A549 (cell line): ENCODE results near the gene MRPL51. TPM values are rescaled to one million over a fixed set of nuclear protein-coding genes. Genes with fewer than 3 reads are reported as not detected.

Source experiments
- ATAC-seq, 2 experiments: fragments of 200-7000 bp in 1 of 2; fragments of >200 bp in 1 of 2; cut with Nextera tagmentation in 1 of 2; cut with Tn5 transposase in 1 of 2; 3 replicates each; pipeline versions ENCODE4 v1.8.0 to v1.9.1; 2018 to 2020; ENCODE audit warnings: mild to moderate bottlenecking in 1 of 2, moderate library complexity in 1 of 2
- CTCF ChIA-PET: fragments of 300-600 bp; sonication (Branson Sonifier 250); formaldehyde crosslinking; extraction: SDS; loops from one replicate; lab custom pipeline; 2021; ENCODE audit warnings: antibody characterized with exemption, inconsistent platforms; lab: Yijun Ruan, JAX
- POLR2A ChIA-PET: fragments of 350-600 bp; formaldehyde crosslinking; extraction: SDS; loops from one replicate; lab custom pipeline; 2021; ENCODE audit warnings: antibody characterized with exemption, inconsistent platforms; lab: Yijun Ruan, JAX
- DNase-seq, 2 experiments: peaks; one replicate each; pipeline versions ENCODE4 v3.0.0 to v3.0.0-alpha.2; 2011 to 2016; ENCODE audit warnings: low read depth in 1 of 2, low spot score in 1 of 2
- FAIRE-seq: peaks from 2 replicates; lab custom pipeline; 2011; peaks lifted over from hg19 to GRCh38; lab: Jason Lieb, UNC
- H3K27ac ChIP-seq, 2 experiments: fragments of >200 bp; sonication (Bioruptor Twin); formaldehyde crosslinking; 3 replicates each; pipeline ENCODE4 v1.5.1; 2016 to 2017
- H3K4me1 ChIP-seq: fragments of >200 bp; sonication (Bioruptor Twin); formaldehyde crosslinking; 3 replicates; pipeline ENCODE4 v1.6.1; 2016
- H3K4me2 ChIP-seq: fragments of >200 bp; sonication (Bioruptor Twin); formaldehyde crosslinking; 3 replicates; pipeline ENCODE4 v1.6.1; 2016
- H3K4me3 ChIP-seq: fragments of >200 bp; sonication (Bioruptor Twin); formaldehyde crosslinking; 3 replicates; pipeline ENCODE4 v1.5.1; 2016
- H3K9me3 ChIP-seq: fragments of >200 bp; sonication (Bioruptor Twin); formaldehyde crosslinking; 3 replicates; pipeline ENCODE4 v1.6.1; 2016
- ATOH8 ChIP-seq: fragments of 250-450 bp; sonication (Bioruptor Pico); IDR thresholded peaks from 2 replicates; pipeline ENCODE4 v1.5.0; 2020; ENCODE audit warnings: low read depth, mild to moderate bottlenecking, moderate library complexity
- BCL3 ChIP-seq: fragments of >200 bp; sonication (Bioruptor Twin); formaldehyde crosslinking; IDR thresholded peaks from 3 replicates; pipeline ENCODE4 v1.6.1; 2016
- BHLHE40 ChIP-seq: IDR thresholded peaks from 2 replicates; pipeline ENCODE4 v1.6.1; 2012; ENCODE audit warnings: low read depth, low read length, inconsistent platforms
- CBX2 ChIP-seq: fragments of 200-600 bp; sonication (generic); IDR thresholded peaks from 2 replicates; pipeline ENCODE4 v1.6.1; 2016; ENCODE audit warnings: low read depth, mild to moderate bottlenecking, borderline replicate concordance
- CBX8 ChIP-seq: fragments of 200-600 bp; sonication (generic); IDR thresholded peaks from 2 replicates; pipeline ENCODE4 v1.6.1; 2016
- CEBPB ChIP-seq, 2 experiments: fragments of >200 bp in 1 of 2; sonication (Bioruptor Twin) in 1 of 2; formaldehyde crosslinking in 1 of 2; IDR thresholded peaks; 2 replicates each; pipeline ENCODE4 v1.6.1; 2012 to 2016
- CHD2 ChIP-seq: fragments of 150-350 bp; IDR thresholded peaks from 2 replicates; pipeline ENCODE4 v1.6.1; 2014; ENCODE audit warnings: low read length; ENCODE audit not compliant: partially characterized antibody
- CHD4 ChIP-seq: fragments of 200-600 bp; sonication (generic); IDR thresholded peaks from 2 replicates; pipeline ENCODE4 v1.6.1; 2016; ENCODE audit warnings: antibody characterized with exemption, mild to moderate bottlenecking, borderline replicate concordance
- CTCF ChIP-seq: fragments of >200 bp; sonication (Bioruptor Twin); formaldehyde crosslinking; IDR thresholded peaks from 3 replicates; pipeline ENCODE4 v1.5.1; 2016
- EHF ChIP-seq: fragments of 250-450 bp; sonication (Bioruptor Pico); IDR thresholded peaks from 2 replicates; pipeline ENCODE4 v1.5.0; 2020; ENCODE audit warnings: mild to moderate bottlenecking
- EP300 ChIP-seq, 2 experiments: fragments of >200 bp; sonication (Bioruptor Twin); formaldehyde crosslinking; IDR thresholded peaks; 2 replicates in 1 of 2; 3 replicates in 1 of 2; pipeline ENCODE4 v1.6.1; 2016 to 2017
- FOSB ChIP-seq: fragments of 250-450 bp; sonication (Bioruptor Pico); IDR thresholded peaks from 2 replicates; pipeline ENCODE4 v1.5.0; 2020; ENCODE audit warnings: mild to moderate bottlenecking, moderate library complexity
- FOXS1 ChIP-seq: fragments of 250-450 bp; sonication (Bioruptor Pico); IDR thresholded peaks from 2 replicates; pipeline ENCODE4 v1.5.0; 2020; ENCODE audit warnings: mild to moderate bottlenecking, moderate library complexity
- HES2 ChIP-seq: fragments of >200 bp; sonication (Bioruptor Twin); formaldehyde crosslinking; IDR thresholded peaks from 2 replicates; pipeline ENCODE4 v1.6.1; 2016
- JUN ChIP-seq, 2 experiments: fragments of >200 bp; sonication (Bioruptor Twin); formaldehyde crosslinking; IDR thresholded peaks; 2 replicates in 1 of 2; 3 replicates in 1 of 2; pipeline ENCODE4 v1.6.1; 2016 to 2017
- MAFK ChIP-seq: fragments of 450-650 bp; IDR thresholded peaks from 2 replicates; pipeline ENCODE4 v1.6.1; 2014; ENCODE audit not compliant: partially characterized antibody
- MAZ ChIP-seq: fragments of 150-350 bp; IDR thresholded peaks from 2 replicates; pipeline ENCODE4 v1.6.1; 2014; ENCODE audit warnings: antibody characterized with exemption, low read depth, low read length, borderline replicate concordance
- NFE2L2 ChIP-seq: fragments of 150-350 bp; conservative IDR thresholded peaks from 2 replicates; pipeline ENCODE4 v1.6.1; 2014; ENCODE audit warnings: low read length
- NR3C1 ChIP-seq: fragments of >200 bp; sonication (Bioruptor Twin); formaldehyde crosslinking; IDR thresholded peaks from 3 replicates; pipeline ENCODE4 v1.6.1; 2017
- POLR2AphosphoS2 ChIP-seq: conservative IDR thresholded peaks from 2 replicates; pipeline ENCODE4 v1.6.1; 2012; ENCODE audit warnings: low read length, improper control_type of control experiment, inconsistent platforms
- RAD21 ChIP-seq, 2 experiments: fragments of >200 bp in 1 of 2; sonication (Bioruptor Twin) in 1 of 2; formaldehyde crosslinking in 1 of 2; IDR thresholded peaks in 1 of 2; conservative IDR thresholded peaks in 1 of 2; 2 replicates in 1 of 2; 3 replicates in 1 of 2; pipeline ENCODE4 v1.6.1; 2012 to 2018; ENCODE audit warnings: inconsistent platforms in 1 of 2
- RCOR1 ChIP-seq: fragments of 150-350 bp; IDR thresholded peaks from 2 replicates; pipeline ENCODE4 v1.6.1; 2014; ENCODE audit warnings: antibody characterized with exemption, low read length, low read depth
- REST ChIP-seq: fragments of 200-600 bp; sonication (generic); IDR thresholded peaks from 2 replicates; pipeline ENCODE4 v1.6.1; 2016; ENCODE audit warnings: antibody characterized with exemption, mild to moderate bottlenecking, moderate library complexity
- TFCP2L1 ChIP-seq: fragments of 250-450 bp; sonication (Bioruptor Pico); IDR thresholded peaks from 2 replicates; pipeline ENCODE4 v1.5.0; 2021; ENCODE audit warnings: mild to moderate bottlenecking
- WGBS: methylation state at CpG from one replicate; pipeline ENCODE4 v1.1.6; 2017; ENCODE audit errors: missing lambda C conversion rate; 5-methylcytosine and 5-hydroxymethylcytosine counted together
- polyA plus RNA-seq, 4 experiments: library from polyadenylated mRNA; depleted of rRNA in 3 of 4; stranded (reverse); fragments of >200 nt; fragmentation: RNase III in 1 of 4; extraction: RNeasy Plus Mini Kit Qiagen cat#74134 plus additional on column Dnase treatment in 1 of 4; gene quantifications; 2 replicates in 3 of 4; 3 replicates in 1 of 4; pipeline ENCODE4 v1.2.3, GENCODE V29; 2011 to 2017

Gene MRPL51
- polyA plus RNA-seq, 2 of the 4 experiments (the other 2 are of a cell fraction), result 272 to 337 TPM

- FAIRE-seq, result no peak
- no peak for TF ChIP-seq BHLHE40
- TF ChIP-seq CBX8, result no peak
- no peak for TF ChIP-seq EHF (CRISPR knock-in tag)
- TF ChIP-seq REST, result no peak
- no peak for TF ChIP-seq ATOH8
- TF ChIP-seq MAZ, result no peak
- TF ChIP-seq RCOR1, result no peak
- TF ChIP-seq BCL3, result no peak
- no peak for TF ChIP-seq NR3C1
- TF ChIP-seq FOXS1, result no peak
- no peak for TF ChIP-seq EP300 (IDR thresholded peaks at IDR 0.05)
- TF ChIP-seq RAD21 (conservative IDR thresholded peaks at IDR 0.05 in 1 of 2, IDR thresholded peaks at IDR 0.05 in 1 of 2), result no peak
- TF ChIP-seq CEBPB (IDR thresholded peaks at IDR 0.05), result no peak
- TF ChIP-seq FOSB (CRISPR knock-in tag), result no peak
- TF ChIP-seq JUN (IDR thresholded peaks at IDR 0.05), result no peak
- no peak for TF ChIP-seq CHD4
- TF ChIP-seq NFE2L2, result no peak
- no peak for TF ChIP-seq TFCP2L1
- ChIA-PET POLR2A (no interaction called here), CTCF (interaction anchor here (0.6 to 25.9 kb wide), 3 partner anchors 15 to 119 kb away, joined by 3 to 491 read pairs (median 4); partner anchors contain the start of genes IFFO1 and NOP2)
- 70% methylated on average over 13 of the region's 13 CpGs for WGBS
- Histone ChIP-seq H3K4me3 (no peak overlapping the region), H3K4me1 (peaks cover 46% of the 10 kb centered on the region), H3K4me2 (no peak overlapping the region; the same call in 2 of the 3 replicates), H3K27ac (peak overlapping the region in 1 of 2 experiments; percentile 81; a peak in 4 of 6 replicates), H3K9me3 (no peaks in the 10 kb centered on the region)
- ATAC-seq, result no peak
- DNase-seq, result peak in 1 of 2 experiments; percentile 60
Measured at GRCh38 chr12:6542209-6543009, 49.3 kb upstream of the MRPL51 start.

- ATAC-seq, result no peak
- H3K9me3 ChIP-seq, result no peaks in the 10 kb centered on the region
- no peak for FAIRE-seq
- POLR2A ChIA-PET, result interaction anchor here (0.6 to 1.2 kb wide), 5 partner anchors 9 to 211 kb away, joined by 3 to 6 read pairs (median 5); partner anchors contain the start of gene MLF2
- no peak overlapping the region for H3K4me3 ChIP-seq
- CTCF ChIA-PET, result interaction anchor here (0.6 to 25.9 kb wide), 8 partner anchors 13 to 284 kb away, joined by 3 to 491 read pairs (median 15); partner anchors contain the start of genes IFFO1 and NOP2
- peaks cover 52% of the 10 kb centered on the region for H3K4me1 ChIP-seq
- peak overlapping the region; percentile 70 to 81; a peak in 5 of 6 replicates for H3K27ac ChIP-seq
- no peak for DNase-seq
- 95% methylated on average over 26 of the region's 26 CpGs for WGBS
- H3K4me2 ChIP-seq, result no peak overlapping the region
- TF ChIP-seq FOXS1, result no peak
- no peak for TF ChIP-seq EHF (CRISPR knock-in tag)
- TF ChIP-seq CBX2, result no peak
- TF ChIP-seq NFE2L2, result no peak
- no peak for TF ChIP-seq HES2
- no peak for TF ChIP-seq POLR2AphosphoS2
- TF ChIP-seq RCOR1, result no peak
- no peak for TF ChIP-seq MAFK
- TF ChIP-seq CTCF, result no peak
- no peak for TF ChIP-seq CHD2
Measured at GRCh38 chr12:6541371-6542165, 48.5 kb upstream of the MRPL51 start.
